ENCODE data around the gene CLMP.
A peak's percentile ranks its signal among the peaks of the same experiment; 100 is the strongest.

The CLMP gene

GRCh38 chr11:123235656-123236261 lies 40.7 kb upstream of the CLMP start:
- DNase-seq (ENCODE audit: low read depth) = no peak
- no peak overlapping the region for H3K4me3 ChIP-seq (ENCODE audit: low read depth, low read length)
- no peak for TF ChIP-seq CTCF (IDR thresholded peaks at IDR 0.05; ENCODE audit: low read depth, low read length, missing control alignments)

- TF ChIP-seq CTCF (IDR thresholded peaks at IDR 0.05; ENCODE audit: low read depth, low read length, missing control alignments) = peak; percentile 51
- no peak overlapping the region for H3K4me3 ChIP-seq (ENCODE audit: low read depth, low read length)
- no peak for DNase-seq (ENCODE audit: low read depth)
Measured at GRCh38 chr11:123235117-123235655, 40.1 kb upstream of the CLMP start.

GRCh38 chr11:123233975-123234334 lies 38.9 kb upstream of the CLMP start:
- H3K4me3 ChIP-seq (ENCODE audit: low read depth, low read length) = no peak overlapping the region
- DNase-seq (ENCODE audit: low read depth) = no peak
- no peak for TF ChIP-seq CTCF (IDR thresholded peaks at IDR 0.05; ENCODE audit: low read depth, low read length, missing control alignments)

- DNase-seq (ENCODE audit: low read depth) = peak; percentile 35
- no peak overlapping the region for H3K4me3 ChIP-seq (ENCODE audit: low read depth, low read length)
- no peak for TF ChIP-seq CTCF (IDR thresholded peaks at IDR 0.05; ENCODE audit: low read depth, low read length, missing control alignments)
Measured at GRCh38 chr11:123233280-123233974, 38.4 kb upstream of the CLMP start.

GRCh38 chr11:123231777-123232176 lies 36.7 kb upstream of the CLMP start:
- H3K4me3 ChIP-seq (ENCODE audit: low read depth, low read length) = no peak overlapping the region
- no peak for DNase-seq (ENCODE audit: low read depth)
- TF ChIP-seq CTCF (IDR thresholded peaks at IDR 0.05; ENCODE audit: low read depth, low read length, missing control alignments) = no peak

- no peak overlapping the region for H3K4me3 ChIP-seq (ENCODE audit: low read depth, low read length)
- DNase-seq (ENCODE audit: low read depth) = no peak
- no peak for TF ChIP-seq CTCF (IDR thresholded peaks at IDR 0.05; ENCODE audit: low read depth, low read length, missing control alignments)
Measured at GRCh38 chr11:123231256-123231655, 36.2 kb upstream of the CLMP start.
